Muscle layer of duodenum (tissue), 2 donors: Measurements from ENCODE around the gene PODXL2.

Experiments
- H3K27ac ChIP-seq: one replicate; pipeline ENCODE4 v1.7.0; 2013; ENCODE audit warnings: mild to moderate bottlenecking, low read length
- H3K27me3 ChIP-seq: one replicate; pipeline ENCODE4 v1.7.0; 2013; ENCODE audit warnings: low read depth, mild to moderate bottlenecking, control low read depth, low read length
- H3K36me3 ChIP-seq, 2 donors: one replicate each; pipeline ENCODE4 v1.7.0; 2013; ENCODE audit warnings: low read length in 2 of 2, control low read depth in 1 of 2, mild to moderate bottlenecking in 1 of 2; ENCODE audit not compliant: insufficient read depth in 2 of 2, control insufficient read depth in 1 of 2
- H3K4me1 ChIP-seq, 2 donors: one replicate each; pipeline ENCODE4 v1.7.0; 2013; ENCODE audit warnings: low read length in 2 of 2, mild to moderate bottlenecking in 2 of 2, control low read depth in 1 of 2, moderate library complexity in 1 of 2; ENCODE audit not compliant: insufficient read depth in 2 of 2, control insufficient read depth in 1 of 2
- H3K4me3 ChIP-seq, 2 donors: one replicate each; pipeline ENCODE4 v1.7.0; 2013; ENCODE audit warnings: low read length in 2 of 2, low read depth in 1 of 2, mild to moderate bottlenecking in 1 of 2
- H3K9me3 ChIP-seq, 2 donors: one replicate each; pipeline ENCODE4 v1.7.0; 2013; ENCODE audit warnings: low read length in 2 of 2, control low read depth in 1 of 2, mild to moderate bottlenecking in 1 of 2; ENCODE audit not compliant: control insufficient read depth in 1 of 2
- donor health status: healthy.

The PODXL2 gene

DNA sequence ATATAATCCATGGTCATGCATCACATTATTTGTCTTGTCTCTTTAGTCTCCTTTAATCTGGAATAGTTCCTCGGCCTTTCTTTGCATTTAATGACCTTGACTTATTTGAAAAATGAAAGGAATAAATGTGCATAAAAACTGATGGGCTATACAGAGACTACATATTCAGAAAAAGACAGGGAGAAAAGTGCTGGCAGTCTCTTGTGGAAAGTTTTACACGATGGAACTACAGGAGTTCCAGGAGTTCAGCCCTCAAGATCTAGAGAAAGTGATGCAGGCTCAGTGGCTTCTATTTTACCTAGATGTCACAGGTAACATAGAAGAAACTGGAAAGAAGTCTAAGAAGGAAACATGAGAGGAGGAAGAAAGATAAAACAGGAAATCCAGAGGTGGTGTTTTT, 36.2 kb downstream of the PODXL2 start:
- no peaks in the 10 kb centered on the region for H3K36me3 ChIP-seq

DNA sequence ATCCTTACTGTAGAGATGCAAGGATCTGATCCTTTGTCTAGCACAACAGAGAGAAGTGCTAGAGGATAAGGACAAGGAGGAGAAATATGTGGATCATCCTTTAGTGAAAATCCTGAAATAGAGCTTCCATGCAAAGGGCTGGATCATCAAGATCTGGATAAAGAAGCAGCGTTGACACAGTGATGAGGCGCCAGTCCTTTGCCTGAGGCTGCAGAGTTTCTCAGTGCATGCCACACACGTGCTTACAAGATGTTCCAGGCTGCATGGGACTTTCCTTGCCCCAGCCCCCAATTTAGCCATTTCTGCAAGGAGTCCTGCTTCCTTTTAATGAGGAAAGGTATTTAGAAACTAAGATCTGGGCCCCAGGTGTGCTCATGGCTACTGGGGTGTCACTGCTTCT, 36.6 kb downstream of the PODXL2 start:
- H3K27me3 ChIP-seq: no peaks in the 10 kb centered on the region
- no peaks in the 10 kb centered on the region for H3K4me1 ChIP-seq
- no peak overlapping the region for H3K4me3 ChIP-seq
- H3K36me3 ChIP-seq: no peaks in the 10 kb centered on the region
- H3K9me3 ChIP-seq: no peaks in the 10 kb centered on the region
- H3K27ac ChIP-seq: no peak overlapping the region

More for the DNA sequence above, 36.2 kb downstream of the PODXL2 start:
- Histone ChIP-seq H3K4me1 (no peaks in the 10 kb centered on the region), H3K9me3 (no peaks in the 10 kb centered on the region), H3K4me3 (no peak overlapping the region), H3K27me3 (no peaks in the 10 kb centered on the region), H3K27ac (no peak overlapping the region)

DNA sequence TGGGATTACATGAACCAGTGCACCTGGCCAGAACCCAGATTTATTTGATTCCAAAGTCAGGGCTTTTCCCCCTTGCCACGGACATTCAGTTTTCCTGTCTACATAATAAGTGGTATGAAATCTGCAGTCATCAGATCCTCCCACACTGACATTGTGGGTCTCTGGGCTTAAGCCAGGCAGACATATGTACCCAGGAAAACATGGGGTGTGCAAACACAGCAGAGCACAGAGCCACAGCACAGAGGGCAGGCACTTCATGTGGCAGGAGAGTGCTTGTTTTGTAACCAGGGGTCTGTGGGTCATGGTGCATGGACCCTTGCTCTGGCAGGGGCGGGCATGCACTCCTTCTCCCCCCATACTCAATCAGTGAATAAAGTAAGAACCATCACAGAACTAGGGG, 37.7 kb downstream of the PODXL2 start:
- no peak overlapping the region for H3K4me3 ChIP-seq
- no peaks in the 10 kb centered on the region for H3K36me3 ChIP-seq

DNA sequence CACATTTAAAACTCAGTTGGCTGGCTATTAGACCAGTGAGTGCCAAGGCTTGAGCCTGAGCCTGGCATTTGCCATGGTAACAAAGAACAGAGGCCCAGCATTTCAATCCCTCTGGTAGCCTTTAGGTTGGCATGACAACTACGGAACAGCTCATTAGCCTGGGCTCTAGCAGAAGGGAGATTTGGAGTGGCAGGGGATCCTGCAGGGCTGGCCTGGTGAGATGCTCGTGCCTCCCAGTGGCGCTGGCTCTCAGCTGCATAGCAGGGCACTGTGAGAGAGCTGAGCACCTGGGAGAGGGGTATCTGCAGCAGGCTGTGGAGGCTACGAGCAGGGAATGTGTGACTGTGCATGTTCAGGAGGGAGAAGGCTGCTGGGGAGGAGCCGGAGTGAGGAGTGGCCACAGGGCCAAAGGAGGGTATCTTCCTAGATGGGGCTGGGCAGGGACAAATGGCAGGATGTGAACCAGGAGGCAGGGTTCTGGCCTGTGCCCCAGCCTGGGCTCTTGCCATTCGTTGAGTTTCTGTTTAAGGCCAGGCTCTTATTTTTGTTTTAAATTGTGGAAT, 38.2 kb downstream of the PODXL2 start:
- no peak overlapping the region for H3K4me3 ChIP-seq
- H3K4me1 ChIP-seq: peaks cover 0 to 9% of the 10 kb centered on the region in 2 donors
- no peaks in the 10 kb centered on the region for H3K27me3 ChIP-seq
- no peaks in the 10 kb centered on the region for H3K9me3 ChIP-seq
- no peaks in the 10 kb centered on the region for H3K36me3 ChIP-seq
- H3K27ac ChIP-seq: no peak overlapping the region

More for the DNA sequence above, 37.7 kb downstream of the PODXL2 start:
- Histone ChIP-seq H3K9me3 (no peaks in the 10 kb centered on the region), H3K27ac (no peak overlapping the region), H3K4me1 (peaks cover 0 to 4% of the 10 kb centered on the region in 2 donors), H3K27me3 (no peaks in the 10 kb centered on the region)

DNA sequence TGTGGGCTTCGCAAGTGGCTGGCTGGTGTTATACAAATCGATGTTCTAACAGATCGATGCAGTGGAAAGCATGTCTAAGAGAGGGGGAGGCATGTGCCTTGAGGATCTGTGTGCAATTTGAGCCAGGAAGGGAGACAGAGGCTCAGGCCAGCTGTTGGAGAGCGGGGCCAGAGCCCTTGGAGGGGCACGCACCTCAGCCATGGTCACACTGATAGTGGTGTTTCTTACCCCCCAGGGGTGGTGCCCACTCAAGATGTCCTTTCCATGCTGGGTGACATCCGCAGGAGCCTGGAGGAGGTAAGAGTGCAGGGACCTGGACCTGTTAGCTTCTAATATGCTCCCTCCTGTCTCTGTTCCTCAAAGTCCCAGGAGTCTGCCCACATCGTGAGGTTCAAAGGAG, 39.9 kb downstream of the PODXL2 start:
- Histone ChIP-seq H3K36me3 (no peaks in the 10 kb centered on the region), H3K4me1 (peaks cover 0 to 16% of the 10 kb centered on the region in 2 donors), H3K4me3 (no peak overlapping the region)

DNA sequence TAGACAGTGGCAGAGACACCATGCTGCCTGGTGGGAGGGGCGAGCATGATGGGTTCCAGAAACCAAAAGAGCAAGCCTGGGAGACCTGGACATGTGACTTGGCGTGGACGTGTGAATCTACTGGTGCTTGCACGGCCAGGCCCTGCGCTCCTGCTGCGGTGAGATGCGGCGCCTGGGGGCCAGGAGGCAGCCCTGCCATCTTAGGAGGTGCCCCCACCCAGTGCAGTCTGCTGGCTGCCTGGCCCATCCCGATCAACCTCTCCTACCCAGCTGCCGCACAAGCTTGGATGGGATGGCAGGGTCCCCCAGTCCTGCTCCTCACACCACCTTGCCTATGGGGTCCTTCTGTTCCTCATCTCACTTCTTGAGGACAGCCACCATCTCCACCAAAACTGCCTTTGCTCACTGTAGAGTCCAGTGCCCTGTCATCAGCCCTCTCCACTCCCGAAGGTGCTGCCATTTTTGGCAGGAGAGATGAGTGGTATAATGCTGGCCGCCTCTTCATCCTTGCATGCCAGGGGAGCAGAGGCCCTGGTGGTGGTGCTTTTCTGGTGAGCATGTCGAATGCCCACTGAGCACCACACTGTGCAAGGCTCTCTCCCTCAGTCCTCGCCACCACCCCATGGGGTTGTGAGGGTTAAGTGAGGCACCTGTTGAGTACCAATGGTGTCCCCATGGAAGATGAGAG, 40.7 kb downstream of the PODXL2 start:
- Histone ChIP-seq H3K27ac (no peak overlapping the region), H3K9me3 (no peaks in the 10 kb centered on the region), H3K4me3 (no peak overlapping the region), H3K4me1 (peaks cover 0 to 21% of the 10 kb centered on the region in 2 donors), H3K27me3 (no peaks in the 10 kb centered on the region), H3K36me3 (no peaks in the 10 kb centered on the region)

More for the DNA sequence above, 39.9 kb downstream of the PODXL2 start:
- Histone ChIP-seq H3K27ac (no peak overlapping the region), H3K27me3 (no peaks in the 10 kb centered on the region), H3K9me3 (no peaks in the 10 kb centered on the region)

DNA sequence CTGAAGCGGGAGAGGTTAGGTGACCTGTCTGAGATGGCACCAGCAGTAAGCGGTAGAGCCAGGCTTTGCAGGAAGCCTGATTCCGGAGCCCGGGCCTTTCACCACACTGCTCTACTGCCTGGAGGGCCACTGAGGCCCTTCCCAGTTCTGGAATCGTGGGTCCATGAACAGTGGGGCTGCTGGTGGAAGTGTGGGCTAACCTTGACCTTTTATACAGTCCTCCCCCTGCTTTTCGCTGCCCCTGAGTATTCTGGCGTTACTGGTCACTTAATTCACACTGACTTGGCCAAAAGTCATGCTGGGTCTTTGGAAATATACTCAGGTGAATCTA, 41.2 kb downstream of the PODXL2 start:
- Histone ChIP-seq H3K4me3 (no peak overlapping the region), H3K36me3 (no peaks in the 10 kb centered on the region), H3K27me3 (no peaks in the 10 kb centered on the region), H3K9me3 (no peaks in the 10 kb centered on the region), H3K27ac (no peak overlapping the region), H3K4me1 (peaks cover 0 to 27% of the 10 kb centered on the region in 2 donors)

DNA sequence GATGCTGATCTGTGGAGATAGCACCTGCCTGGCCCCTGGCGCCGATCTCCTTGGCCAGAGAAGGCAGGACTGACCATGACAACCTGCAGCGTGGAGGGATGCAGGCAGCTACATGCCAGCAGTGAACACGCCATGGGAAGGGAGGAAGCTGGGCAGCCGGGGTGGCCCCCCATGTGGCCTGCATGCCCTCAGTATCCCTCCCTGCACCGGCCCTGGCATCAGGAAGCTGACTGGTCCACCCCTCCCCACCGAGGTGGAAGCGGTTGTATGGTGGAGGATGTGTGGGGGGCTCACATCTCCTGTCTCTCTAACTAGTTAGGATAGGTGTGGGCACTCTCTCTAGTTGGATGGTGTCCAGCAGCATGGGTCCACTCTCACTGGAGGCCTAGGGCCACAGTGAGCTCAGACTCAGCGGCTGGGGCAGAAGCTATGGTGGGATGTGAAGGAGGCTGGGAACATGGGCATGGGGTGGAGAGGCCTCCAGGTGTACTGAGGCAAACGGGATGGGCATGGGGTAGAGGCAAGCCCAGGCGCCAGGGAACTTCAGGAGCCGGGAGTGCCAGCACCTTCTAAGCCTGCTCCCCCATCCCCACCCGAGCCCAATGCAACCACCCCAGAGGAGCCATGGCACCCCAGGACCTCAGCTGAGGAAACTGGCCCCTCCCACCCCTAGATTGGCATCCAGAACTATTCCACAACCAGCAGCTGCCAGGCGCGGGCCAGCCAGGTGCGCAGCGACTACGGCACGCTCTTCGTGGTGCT, 42.0 kb downstream of the PODXL2 start:
- Histone ChIP-seq H3K36me3 (peaks cover 0 to 2% of the 10 kb centered on the region in 2 donors), H3K27ac (no peak overlapping the region), H3K27me3 (no peaks in the 10 kb centered on the region), H3K4me1 (peaks cover 0 to 28% of the 10 kb centered on the region in 2 donors), H3K9me3 (no peaks in the 10 kb centered on the region), H3K4me3 (no peak overlapping the region)

DNA sequence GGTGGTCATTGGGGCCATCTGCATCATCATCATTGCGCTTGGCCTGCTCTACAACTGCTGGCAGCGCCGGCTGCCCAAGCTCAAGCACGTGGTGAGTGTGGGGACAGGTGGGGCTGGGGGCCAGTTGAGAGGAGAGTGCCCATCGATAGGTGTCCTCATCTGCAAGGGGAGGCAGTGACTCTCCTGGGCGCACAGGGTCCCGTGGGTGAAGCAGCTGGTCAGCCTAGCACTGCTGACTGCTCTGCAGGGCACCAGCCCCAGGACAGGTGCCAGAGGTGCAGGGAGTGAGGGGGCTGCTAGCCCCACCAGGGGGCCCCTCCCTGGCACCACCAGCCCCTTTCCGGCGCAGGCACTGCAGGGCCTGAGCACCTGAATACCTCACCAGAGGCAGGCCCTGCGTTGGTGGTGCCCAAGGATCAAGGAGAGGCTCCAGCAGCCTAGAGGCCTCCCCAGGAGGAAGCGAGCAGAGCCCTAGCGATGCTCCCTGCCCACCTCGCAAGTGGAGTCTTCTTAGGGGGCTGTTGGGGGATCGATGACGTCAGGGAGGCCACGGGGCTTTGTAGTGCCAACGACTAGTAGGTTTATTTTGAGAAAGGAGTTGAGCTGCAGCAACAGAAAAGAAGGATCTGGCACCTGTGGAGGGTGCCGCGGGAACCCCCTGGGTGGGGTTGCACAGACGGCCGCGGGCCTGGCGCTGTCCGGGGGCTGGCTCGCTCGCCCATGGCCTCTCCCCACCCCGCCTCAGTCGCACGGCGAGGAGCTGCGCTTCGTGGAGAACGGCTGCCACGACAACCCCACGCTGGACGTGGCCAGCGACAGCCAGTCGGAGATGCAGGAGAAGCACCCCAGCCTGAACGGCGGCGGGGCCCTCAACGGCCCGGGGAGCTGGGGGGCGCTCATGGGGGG, 42.8 kb downstream of the PODXL2 start:
- H3K27me3 ChIP-seq: no peaks in the 10 kb centered on the region
- H3K9me3 ChIP-seq: no peaks in the 10 kb centered on the region
- peaks cover 0 to 10% of the 10 kb centered on the region in 2 donors for H3K36me3 ChIP-seq
- H3K4me1 ChIP-seq: peaks cover 0 to 28% of the 10 kb centered on the region in 2 donors
- H3K4me3 ChIP-seq: peak overlapping the region; percentile 39 to 96
- H3K27ac ChIP-seq: peak overlapping the region; percentile 51

DNA sequence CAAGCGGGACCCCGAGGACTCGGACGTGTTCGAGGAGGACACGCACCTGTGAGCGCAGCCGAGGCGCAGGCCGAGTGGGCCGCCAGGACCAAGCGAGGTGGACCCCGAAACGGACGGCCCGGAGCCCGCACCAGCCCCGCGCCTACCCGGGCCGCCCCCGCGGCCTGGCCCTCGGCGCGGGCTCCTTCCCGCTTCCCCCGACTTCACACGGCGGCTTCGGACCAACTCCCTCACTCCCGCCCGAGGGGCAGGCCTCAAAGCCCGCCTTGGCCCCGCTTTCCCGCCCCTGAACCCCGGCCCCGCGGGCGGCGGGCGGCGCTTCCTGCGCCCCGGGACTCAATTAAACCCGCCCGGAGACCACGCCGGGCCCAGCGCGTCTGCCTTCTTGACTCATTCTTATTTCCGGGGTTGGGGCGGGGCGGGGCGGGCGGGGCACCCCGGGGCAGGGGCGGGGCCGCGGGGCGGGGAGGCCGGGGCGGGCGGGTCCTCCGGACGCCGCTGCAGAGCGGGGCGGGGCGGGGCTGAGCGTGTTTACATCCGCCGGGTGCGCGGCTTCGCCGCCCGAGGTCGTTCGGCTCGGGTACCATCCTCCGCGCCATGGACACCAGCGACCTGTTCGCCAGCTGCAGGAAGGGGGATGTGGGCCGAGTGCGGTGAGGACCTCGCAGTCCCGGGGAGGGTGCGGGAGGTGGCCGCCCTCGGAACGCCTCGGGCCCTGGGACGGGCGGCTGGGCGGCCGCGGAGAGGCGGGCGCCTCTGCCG, 43.6 kb downstream of the PODXL2 start, which contains the start of gene ABTB1:
Gene ABTB1 (plus strand): TSS at position 524 of the 762 bp plus-strand sequence. CDS start 74 bp downstream, at position 598.
- Histone ChIP-seq H3K27ac (peak within 1 kb of the TSS; percentile 51), H3K9me3 (no peaks in the 10 kb centered on the region), H3K27me3 (no peaks in the 10 kb centered on the region), H3K4me1 (peaks cover 0 to 28% of the 10 kb centered on the region in 2 donors), H3K36me3 (peaks cover 0 to 17% of the 10 kb centered on the region in 2 donors), H3K4me3 (peak within 1 kb of the TSS; percentile 62 to 96)
